HL-60 (cell line): ENCODE results near the gene KCNMA1.

ENCODE experiments used
- DNase-seq, 2 experiments: peaks; one replicate each; pipeline ENCODE4 v3.0.0-alpha.2; 2010 to 2020; ENCODE audit warnings: low read depth in 1 of 2, low spot score in 1 of 2
- H3K27ac ChIP-seq: fragments of 250-450 bp; sonication (Bioruptor Pico); replicated peaks from 2 replicates; pipeline ENCODE4 v1.5.1; 2020; ENCODE audit warnings: mild to moderate bottlenecking, moderate library complexity
- H3K27me3 ChIP-seq: fragments of 250-450 bp; sonication (Bioruptor Pico); 2 replicates; pipeline ENCODE4 v1.5.1; 2021; ENCODE audit warnings: mild to moderate bottlenecking, moderate library complexity; ENCODE audit not compliant: insufficient read depth, poor library complexity, severe bottlenecking
- H3K4me3 ChIP-seq: replicated peaks from 2 replicates; pipeline ENCODE4 v1.5.1; 2011; ENCODE audit warnings: mild to moderate bottlenecking, control low read depth, low read length; ENCODE audit not compliant: insufficient read depth
- GABPA ChIP-seq: IDR thresholded peaks from 2 replicates; pipeline ENCODE4 v1.6.1; 2012; ENCODE audit warnings: low read depth
- POLR2AphosphoS5 ChIP-seq: IDR thresholded peaks from 2 replicates; pipeline ENCODE4 v1.6.1; 2012; ENCODE audit warnings: low read depth
- SPI1 ChIP-seq: IDR thresholded peaks from 2 replicates; pipeline ENCODE4 v1.6.1; 2012; ENCODE audit warnings: low read depth, mild to moderate bottlenecking, borderline replicate concordance
- TF ChIP-seq, protein P1 (sequence below): IDR thresholded peaks from one replicate; pipeline ENCODE4 v1.5.1; 2011; ENCODE audit warnings: low read length, control low read depth, inconsistent platforms; ENCODE audit not compliant: insufficient read depth
- TF ChIP-seq, protein P2 (sequence below): IDR thresholded peaks from 2 replicates; pipeline ENCODE4 v1.6.1; 2012; ENCODE audit warnings: low read depth; ENCODE audit not compliant: insufficient replicate concordance

KCNMA1 gene

DNA sequence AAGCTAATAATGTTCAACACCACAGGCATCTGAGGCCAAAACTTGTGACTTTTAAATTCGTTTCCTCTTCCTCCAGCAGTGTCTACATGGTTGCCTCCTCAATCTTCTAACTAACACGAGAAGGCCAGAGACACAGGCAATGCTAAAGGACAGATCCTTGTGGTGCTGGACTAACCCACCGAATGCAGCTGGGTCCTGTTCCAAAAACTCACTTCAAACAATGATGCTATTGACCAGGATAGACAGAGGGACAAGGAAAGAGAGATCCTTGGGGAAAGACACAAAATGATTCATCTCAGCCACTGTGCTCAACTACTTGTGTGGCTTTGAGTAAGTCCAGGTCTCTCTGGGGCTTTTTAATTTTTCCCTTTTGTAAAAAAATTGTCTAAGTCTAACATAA lies 107.6 kb downstream of the KCNMA1 start:
- H3K27ac ChIP-seq, result no peak overlapping the region
- H3K4me3 ChIP-seq, result no peak overlapping the region
- H3K27me3 ChIP-seq, result no peaks in the 10 kb centered on the region
- TF ChIP-seq, protein P1, sequence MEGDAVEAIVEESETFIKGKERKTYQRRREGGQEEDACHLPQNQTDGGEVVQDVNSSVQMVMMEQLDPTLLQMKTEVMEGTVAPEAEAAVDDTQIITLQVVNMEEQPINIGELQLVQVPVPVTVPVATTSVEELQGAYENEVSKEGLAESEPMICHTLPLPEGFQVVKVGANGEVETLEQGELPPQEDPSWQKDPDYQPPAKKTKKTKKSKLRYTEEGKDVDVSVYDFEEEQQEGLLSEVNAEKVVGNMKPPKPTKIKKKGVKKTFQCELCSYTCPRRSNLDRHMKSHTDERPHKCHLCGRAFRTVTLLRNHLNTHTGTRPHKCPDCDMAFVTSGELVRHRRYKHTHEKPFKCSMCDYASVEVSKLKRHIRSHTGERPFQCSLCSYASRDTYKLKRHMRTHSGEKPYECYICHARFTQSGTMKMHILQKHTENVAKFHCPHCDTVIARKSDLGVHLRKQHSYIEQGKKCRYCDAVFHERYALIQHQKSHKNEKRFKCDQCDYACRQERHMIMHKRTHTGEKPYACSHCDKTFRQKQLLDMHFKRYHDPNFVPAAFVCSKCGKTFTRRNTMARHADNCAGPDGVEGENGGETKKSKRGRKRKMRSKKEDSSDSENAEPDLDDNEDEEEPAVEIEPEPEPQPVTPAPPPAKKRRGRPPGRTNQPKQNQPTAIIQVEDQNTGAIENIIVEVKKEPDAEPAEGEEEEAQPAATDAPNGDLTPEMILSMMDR, result no peak
- TF ChIP-seq SPI1 (no peak), POLR2AphosphoS5 (no peak), GABPA (no peak)
- TF ChIP-seq, protein P2, sequence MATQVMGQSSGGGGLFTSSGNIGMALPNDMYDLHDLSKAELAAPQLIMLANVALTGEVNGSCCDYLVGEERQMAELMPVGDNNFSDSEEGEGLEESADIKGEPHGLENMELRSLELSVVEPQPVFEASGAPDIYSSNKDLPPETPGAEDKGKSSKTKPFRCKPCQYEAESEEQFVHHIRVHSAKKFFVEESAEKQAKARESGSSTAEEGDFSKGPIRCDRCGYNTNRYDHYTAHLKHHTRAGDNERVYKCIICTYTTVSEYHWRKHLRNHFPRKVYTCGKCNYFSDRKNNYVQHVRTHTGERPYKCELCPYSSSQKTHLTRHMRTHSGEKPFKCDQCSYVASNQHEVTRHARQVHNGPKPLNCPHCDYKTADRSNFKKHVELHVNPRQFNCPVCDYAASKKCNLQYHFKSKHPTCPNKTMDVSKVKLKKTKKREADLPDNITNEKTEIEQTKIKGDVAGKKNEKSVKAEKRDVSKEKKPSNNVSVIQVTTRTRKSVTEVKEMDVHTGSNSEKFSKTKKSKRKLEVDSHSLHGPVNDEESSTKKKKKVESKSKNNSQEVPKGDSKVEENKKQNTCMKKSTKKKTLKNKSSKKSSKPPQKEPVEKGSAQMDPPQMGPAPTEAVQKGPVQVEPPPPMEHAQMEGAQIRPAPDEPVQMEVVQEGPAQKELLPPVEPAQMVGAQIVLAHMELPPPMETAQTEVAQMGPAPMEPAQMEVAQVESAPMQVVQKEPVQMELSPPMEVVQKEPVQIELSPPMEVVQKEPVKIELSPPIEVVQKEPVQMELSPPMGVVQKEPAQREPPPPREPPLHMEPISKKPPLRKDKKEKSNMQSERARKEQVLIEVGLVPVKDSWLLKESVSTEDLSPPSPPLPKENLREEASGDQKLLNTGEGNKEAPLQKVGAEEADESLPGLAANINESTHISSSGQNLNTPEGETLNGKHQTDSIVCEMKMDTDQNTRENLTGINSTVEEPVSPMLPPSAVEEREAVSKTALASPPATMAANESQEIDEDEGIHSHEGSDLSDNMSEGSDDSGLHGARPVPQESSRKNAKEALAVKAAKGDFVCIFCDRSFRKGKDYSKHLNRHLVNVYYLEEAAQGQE, result no peak
- no peak for DNase-seq

DNA sequence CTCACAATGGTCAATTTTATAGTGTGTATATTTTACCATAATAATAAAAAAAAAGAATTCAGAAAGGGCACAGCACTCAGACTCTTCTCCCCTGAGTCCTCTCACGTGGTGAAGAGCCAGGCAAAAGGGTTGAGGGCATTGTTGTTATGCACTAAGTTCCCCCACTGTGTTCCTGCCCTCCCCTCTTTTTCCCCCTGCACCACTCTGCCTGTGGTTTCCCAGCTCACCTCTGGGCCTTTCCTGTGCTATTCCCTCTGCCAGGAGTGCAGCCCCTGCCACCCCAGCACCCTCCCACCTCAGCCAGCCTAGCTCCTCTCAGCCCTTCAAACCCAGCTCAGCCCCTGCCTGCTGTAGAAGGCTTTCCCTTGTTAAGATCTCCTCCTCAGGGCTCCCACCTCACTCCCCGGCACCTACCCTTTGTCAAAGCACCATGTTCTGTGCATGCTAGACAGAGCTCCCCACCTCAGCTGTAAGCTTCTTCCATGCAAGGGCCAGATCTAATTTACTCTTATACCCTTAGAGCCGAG lies 108.5 kb downstream of the KCNMA1 start:
- DNase-seq, result no peak

DNA sequence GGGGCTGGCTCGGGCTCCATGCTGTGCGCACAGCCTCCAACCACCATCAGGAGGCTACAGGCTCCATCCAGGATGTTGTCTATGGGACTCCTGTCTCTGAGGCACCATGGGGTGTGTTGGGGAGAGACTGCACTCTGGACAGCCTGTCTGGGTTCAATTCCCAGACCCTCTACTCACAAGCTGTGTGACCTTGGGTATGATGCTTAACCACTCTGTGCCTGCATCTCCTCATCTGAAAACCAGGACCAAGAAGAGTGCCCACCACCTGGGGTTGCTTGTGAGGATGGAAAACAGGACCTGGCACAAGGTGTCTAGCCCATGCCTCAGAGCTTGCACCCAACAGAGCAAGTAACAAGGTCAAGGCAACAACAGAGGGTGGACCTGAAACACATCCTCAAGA lies 109.8 kb downstream of the KCNMA1 start:
- no peak for DNase-seq
- no peak overlapping the region for H3K27ac ChIP-seq
- no peak for TF ChIP-seq POLR2AphosphoS5
- no peak for TF ChIP-seq GABPA
- TF ChIP-seq SPI1, result no peak
- TF ChIP-seq, protein P1, result no peak
- TF ChIP-seq, protein P2, result no peak
- H3K4me3 ChIP-seq, result no peak overlapping the region
- peaks cover 3% of the 10 kb centered on the region for H3K27me3 ChIP-seq

More for the DNA sequence above, 108.5 kb downstream of the KCNMA1 start:
- Histone ChIP-seq H3K4me3 (no peak overlapping the region), H3K27ac (no peak overlapping the region), H3K27me3 (no peaks in the 10 kb centered on the region)
- TF ChIP-seq GABPA, result no peak
- TF ChIP-seq SPI1, result no peak
- TF ChIP-seq POLR2AphosphoS5, result no peak
- TF ChIP-seq, protein P2, result no peak
- TF ChIP-seq, protein P1, result no peak
